Measurements from ENCODE around the gene ZNF26.
"Not testable (repeated sequence)": the region's sequence is repeated elsewhere in the genome, so short reads cannot be mapped to it uniquely, and the experiment has no call there.

Gene ZNF26

GRCh38 chr12:132963947-132964346 lies 22.2 kb upstream of the ZNF26 start:
- peak; percentile 48 for TF ChIP-seq CTCF (conservative IDR thresholded peaks at IDR 0.05; ENCODE audit: low read depth, low read length)
- DNase-seq (ENCODE audit: low read depth), result peak; percentile 24
- not testable (repeated sequence) for H3K4me3 ChIP-seq (ENCODE audit: low read depth, low read length)

GRCh38 chr12:132965796-132966195 lies 20.4 kb upstream of the ZNF26 start:
- no peak for TF ChIP-seq CTCF (conservative IDR thresholded peaks at IDR 0.05; ENCODE audit: low read depth, low read length)
- H3K4me3 ChIP-seq (ENCODE audit: low read depth, low read length), result no peak overlapping the region
- no peak for DNase-seq (ENCODE audit: low read depth)

GRCh38 chr12:132966676-132967415 lies 19.3 kb upstream of the ZNF26 start:
- no peak for DNase-seq (ENCODE audit: low read depth)
- no peak overlapping the region for H3K4me3 ChIP-seq (ENCODE audit: low read depth, low read length)
- no peak for TF ChIP-seq CTCF (conservative IDR thresholded peaks at IDR 0.05; ENCODE audit: low read depth, low read length)

GRCh38 chr12:132967736-132968135 lies 18.4 kb upstream of the ZNF26 start:
- H3K4me3 ChIP-seq (ENCODE audit: low read depth, low read length), result no peak overlapping the region
- DNase-seq (ENCODE audit: low read depth), result no peak
- TF ChIP-seq CTCF (conservative IDR thresholded peaks at IDR 0.05; ENCODE audit: low read depth, low read length), result no peak

GRCh38 chr12:132972374-132972773 lies 13.8 kb upstream of the ZNF26 start:
- no peak for TF ChIP-seq CTCF (conservative IDR thresholded peaks at IDR 0.05; ENCODE audit: low read depth, low read length)
- no peak overlapping the region for H3K4me3 ChIP-seq (ENCODE audit: low read depth, low read length)
- no peak for DNase-seq (ENCODE audit: low read depth)

GRCh38 chr12:132976870-132977269 lies 9.3 kb upstream of the ZNF26 start:
- DNase-seq (ENCODE audit: low read depth), result peak; percentile 19
- H3K4me3 ChIP-seq (ENCODE audit: low read depth, low read length), result not testable (repeated sequence)
- TF ChIP-seq CTCF (conservative IDR thresholded peaks at IDR 0.05; ENCODE audit: low read depth, low read length), result peak; percentile 54

- no peak for TF ChIP-seq CTCF (conservative IDR thresholded peaks at IDR 0.05; ENCODE audit: low read depth, low read length)
- peak overlapping the region; percentile 77 for H3K4me3 ChIP-seq (ENCODE audit: low read depth, low read length)
- DNase-seq (ENCODE audit: low read depth), result peak; percentile 42
These were observed 688 bp downstream of the ZNF26 start for GRCh38 chr12:132986885-132987225.
